PFSK-1 (cell line): ENCODE data around the gene NDUFS6.

Experiments
- FOXP2 ChIP-seq: optimal IDR thresholded peaks from 2 replicates; pipeline ENCODE3; 2011; ENCODE audit warnings: borderline replicate concordance, control low read depth, inconsistent platforms; ENCODE audit not compliant: insufficient read depth; ENCODE audit errors: extremely low read length, extremely low read depth
- POLR2AphosphoS5 ChIP-seq: IDR thresholded peaks from 2 replicates; pipeline ENCODE4 v1.6.1; 2012; ENCODE audit warnings: low read depth, mild to moderate bottlenecking, control low read depth, low read length, moderate library complexity
- TF ChIP-seq, protein P1 (sequence below), 2 experiments: IDR thresholded peaks; 2 replicates each; pipeline versions ENCODE4 v1.6.1 to v1.8.0; 2011 to 2012; ENCODE audit warnings: low read depth in 2 of 2, low read length in 2 of 2, control low read depth in 1 of 2, inconsistent platforms in 1 of 2, mild to moderate bottlenecking in 1 of 2, moderate library complexity in 1 of 2; ENCODE audit not compliant: insufficient read depth in 1 of 2

DNA sequence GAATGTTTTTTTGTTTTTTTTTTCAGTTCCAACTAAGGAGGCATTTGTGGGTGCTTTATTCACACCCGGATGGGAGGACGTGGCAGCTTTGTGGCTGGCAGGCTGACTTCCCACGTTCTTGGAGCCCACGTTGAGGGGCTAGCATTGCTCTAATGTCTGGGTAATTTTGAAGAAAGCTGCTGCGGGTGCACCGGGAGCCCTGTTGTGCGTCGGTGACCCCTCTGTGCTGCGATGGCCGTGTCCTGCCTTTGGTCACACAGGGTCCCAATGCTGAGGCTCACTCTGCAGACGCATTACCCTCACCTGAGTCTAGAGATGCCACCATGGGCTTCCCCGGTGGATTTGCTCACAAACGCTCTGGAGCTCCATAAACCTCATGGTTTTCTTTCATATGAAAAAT lies 34.2 kb downstream of the NDUFS6 start:
- TF ChIP-seq FOXP2, result no peak
- TF ChIP-seq, protein P1, sequence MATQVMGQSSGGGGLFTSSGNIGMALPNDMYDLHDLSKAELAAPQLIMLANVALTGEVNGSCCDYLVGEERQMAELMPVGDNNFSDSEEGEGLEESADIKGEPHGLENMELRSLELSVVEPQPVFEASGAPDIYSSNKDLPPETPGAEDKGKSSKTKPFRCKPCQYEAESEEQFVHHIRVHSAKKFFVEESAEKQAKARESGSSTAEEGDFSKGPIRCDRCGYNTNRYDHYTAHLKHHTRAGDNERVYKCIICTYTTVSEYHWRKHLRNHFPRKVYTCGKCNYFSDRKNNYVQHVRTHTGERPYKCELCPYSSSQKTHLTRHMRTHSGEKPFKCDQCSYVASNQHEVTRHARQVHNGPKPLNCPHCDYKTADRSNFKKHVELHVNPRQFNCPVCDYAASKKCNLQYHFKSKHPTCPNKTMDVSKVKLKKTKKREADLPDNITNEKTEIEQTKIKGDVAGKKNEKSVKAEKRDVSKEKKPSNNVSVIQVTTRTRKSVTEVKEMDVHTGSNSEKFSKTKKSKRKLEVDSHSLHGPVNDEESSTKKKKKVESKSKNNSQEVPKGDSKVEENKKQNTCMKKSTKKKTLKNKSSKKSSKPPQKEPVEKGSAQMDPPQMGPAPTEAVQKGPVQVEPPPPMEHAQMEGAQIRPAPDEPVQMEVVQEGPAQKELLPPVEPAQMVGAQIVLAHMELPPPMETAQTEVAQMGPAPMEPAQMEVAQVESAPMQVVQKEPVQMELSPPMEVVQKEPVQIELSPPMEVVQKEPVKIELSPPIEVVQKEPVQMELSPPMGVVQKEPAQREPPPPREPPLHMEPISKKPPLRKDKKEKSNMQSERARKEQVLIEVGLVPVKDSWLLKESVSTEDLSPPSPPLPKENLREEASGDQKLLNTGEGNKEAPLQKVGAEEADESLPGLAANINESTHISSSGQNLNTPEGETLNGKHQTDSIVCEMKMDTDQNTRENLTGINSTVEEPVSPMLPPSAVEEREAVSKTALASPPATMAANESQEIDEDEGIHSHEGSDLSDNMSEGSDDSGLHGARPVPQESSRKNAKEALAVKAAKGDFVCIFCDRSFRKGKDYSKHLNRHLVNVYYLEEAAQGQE (IDR thresholded peaks at IDR 0.05; ENCODE audit: insufficient read depth in 1 of 2, low read depth in 2 of 2, low read length in 2 of 2), result no peak
- TF ChIP-seq POLR2AphosphoS5, result no peak
